GM18511 (cell line): ENCODE results near the gene PIAS1.

Source experiments
- ATAC-seq: cut with Tn5 transposase; IDR thresholded peaks from one replicate; pipeline ENCODE4 v1.9.1; 2021; ENCODE audit warnings: mild to moderate bottlenecking, moderate library complexity; ENCODE audit not compliant: unreplicated experiment

Gene PIAS1

DNA sequence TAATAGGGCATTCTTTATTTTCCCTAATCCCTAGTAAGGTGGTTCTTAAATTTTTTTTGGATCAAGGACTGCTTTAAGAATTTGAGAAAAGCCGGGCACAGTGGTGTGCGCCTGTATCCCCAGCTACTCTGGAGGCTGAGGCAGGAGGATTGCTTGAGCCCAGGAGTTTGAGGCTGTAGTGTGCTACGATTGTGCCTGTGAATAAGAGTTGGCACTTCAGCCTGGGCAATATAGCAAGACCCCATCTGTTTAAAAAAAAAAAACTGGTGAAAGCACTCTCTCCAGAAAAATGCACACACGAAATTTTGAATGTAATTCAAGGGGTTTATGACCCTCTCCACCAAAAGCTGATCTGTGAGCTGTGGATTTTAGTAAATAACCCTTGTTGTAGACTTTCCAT, 119.0 kb downstream of the PIAS1 start:
- no peak for ATAC-seq

DNA sequence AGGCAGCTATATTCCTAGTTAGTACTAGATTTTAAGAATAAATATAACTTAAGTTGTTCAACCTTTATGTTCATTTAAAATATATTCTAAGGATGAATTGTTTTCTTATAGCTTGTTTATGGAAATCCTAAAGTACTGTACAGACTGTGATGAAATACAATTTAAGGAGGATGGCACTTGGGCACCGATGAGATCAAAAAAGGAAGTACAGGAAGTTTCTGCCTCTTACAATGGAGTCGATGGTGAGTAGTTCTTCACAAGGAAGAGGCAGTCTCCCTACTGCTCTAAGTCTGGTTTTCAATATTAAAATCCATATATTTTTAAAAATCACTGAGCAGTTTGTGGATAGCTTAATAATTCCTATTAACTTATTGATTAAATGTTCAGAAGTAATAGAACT, 121.4 kb downstream of the PIAS1 start:
- no peak for ATAC-seq

DNA sequence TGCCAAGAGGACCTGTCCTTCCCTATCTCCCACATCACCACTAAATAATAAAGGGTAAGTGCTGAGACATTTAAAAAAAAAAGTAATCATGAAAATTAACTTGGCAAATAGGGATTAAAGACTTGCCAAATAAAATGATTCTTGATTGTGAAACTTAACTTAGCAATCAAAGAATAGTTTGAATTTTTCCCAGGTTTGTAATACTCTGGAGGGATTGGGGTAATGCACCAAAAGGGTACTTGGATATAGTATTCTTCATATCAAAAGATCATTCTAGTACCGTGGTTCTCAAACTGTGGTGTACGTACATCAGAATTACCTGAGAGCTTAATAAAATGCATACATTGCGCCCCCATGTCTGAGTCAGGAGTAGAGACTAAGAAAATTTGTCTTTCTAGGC, 122.5 kb downstream of the PIAS1 start:
- ATAC-seq = no peak

DNA sequence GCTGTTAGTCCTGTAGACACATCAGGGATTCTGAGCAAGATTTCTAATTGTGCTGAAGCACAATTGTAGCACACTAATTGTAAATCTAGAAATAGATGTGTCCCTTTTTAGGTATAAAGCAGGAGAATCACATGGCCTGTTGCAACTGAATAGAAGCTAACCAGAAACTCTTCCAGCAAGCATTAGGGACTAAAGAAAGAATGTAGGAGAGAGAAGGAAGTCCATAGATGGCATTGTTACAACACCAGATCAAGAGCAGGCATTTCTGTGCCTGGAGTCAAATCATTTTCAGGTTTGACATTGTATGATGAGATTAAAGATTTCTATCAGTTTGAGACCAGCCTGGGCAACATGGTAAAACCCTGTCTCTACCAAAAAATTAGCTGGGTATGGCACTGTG, 123.6 kb downstream of the PIAS1 start:
- ATAC-seq = no peak

DNA sequence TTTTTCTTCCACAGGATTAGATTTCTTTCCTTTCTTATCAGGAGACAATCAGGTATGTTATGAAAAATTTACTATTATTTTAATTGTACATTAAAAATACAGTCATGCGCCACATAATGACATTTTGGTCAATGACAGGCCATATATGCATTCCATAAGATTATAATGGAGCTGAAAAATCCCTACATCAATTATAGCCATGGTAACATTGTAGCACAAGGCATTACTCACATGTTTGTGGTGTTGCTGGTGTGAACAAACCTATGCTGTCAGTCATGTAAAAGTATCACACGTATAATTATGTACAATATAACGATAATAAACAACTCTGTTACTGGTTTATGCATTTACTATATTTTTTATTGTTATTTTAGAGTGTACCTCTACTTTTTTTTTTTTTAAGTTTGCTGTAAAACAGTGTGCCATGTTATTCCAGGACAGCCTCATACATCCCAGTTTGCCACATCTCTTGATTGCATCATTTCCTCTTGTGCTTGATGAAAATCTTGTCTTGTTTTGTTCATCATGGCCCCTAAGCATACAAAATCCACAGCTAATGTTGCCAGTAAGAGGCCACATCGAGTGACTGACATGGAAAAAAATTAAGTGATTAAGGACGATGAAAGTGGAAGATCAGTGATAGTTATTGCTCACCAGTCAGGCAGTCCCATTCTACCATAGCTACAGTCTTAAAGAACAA, 129.7 kb downstream of the PIAS1 start:
- no peak for ATAC-seq

- ATAC-seq = no peak
Observed at GRCh38 chr15:68184616-68185480, 130.7 kb downstream of the PIAS1 start.

- ATAC-seq = no peak
Observed at GRCh38 chr15:68186671-68187397, 132.7 kb downstream of the PIAS1 start.

- ATAC-seq = no peak
Observed at GRCh38 chr15:68187559-68187958, 133.4 kb downstream of the PIAS1 start.

DNA sequence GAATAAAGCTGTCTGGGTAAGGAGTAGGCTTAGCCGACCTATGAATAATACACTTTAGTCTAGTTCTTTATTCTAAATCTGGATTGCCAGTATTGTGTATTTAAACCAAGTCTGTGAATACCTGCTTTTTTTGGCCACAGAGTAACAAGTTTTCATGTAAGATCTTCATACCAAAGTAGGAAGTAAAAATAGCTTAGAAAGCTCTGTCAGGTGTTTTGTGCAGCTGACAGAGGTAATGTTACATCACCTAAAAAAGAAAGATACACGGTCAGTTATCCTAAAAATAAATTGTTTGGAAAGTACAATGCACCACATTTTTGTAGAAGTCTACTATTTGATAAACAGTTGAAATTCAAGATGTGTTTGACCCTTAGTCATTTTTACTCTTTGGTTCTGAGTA, 134.5 kb downstream of the PIAS1 start:
- ATAC-seq = no peak

- no peak for ATAC-seq
Observed at GRCh38 chr15:68190048-68190447, 135.9 kb downstream of the PIAS1 start.

GRCh38 chr15:68191555-68191954, 137.4 kb downstream of the PIAS1 start:
- no peak for ATAC-seq

DNA sequence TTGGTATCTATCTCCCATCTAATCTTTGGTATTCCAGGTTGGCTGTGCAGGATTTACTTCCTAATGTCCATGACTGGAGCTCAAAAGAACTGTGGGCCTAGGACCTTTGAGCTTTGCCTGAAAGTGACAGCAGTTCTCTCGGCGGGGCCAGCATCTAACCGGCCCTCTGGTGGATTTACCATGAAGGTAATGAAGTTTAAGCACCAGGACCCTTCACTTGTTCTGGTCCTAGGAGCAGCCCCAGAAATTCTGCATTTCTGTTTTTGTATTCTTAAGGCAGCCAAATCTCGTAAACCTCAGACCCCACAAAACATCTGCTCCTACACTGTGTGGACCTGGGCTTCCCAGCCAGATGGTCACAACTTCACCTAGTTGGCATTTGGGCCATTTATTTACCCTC, 138.0 kb downstream of the PIAS1 start:
- no peak for ATAC-seq

GRCh38 chr15:68192804-68193486, 138.8 kb downstream of the PIAS1 start:
- no peak for ATAC-seq

DNA sequence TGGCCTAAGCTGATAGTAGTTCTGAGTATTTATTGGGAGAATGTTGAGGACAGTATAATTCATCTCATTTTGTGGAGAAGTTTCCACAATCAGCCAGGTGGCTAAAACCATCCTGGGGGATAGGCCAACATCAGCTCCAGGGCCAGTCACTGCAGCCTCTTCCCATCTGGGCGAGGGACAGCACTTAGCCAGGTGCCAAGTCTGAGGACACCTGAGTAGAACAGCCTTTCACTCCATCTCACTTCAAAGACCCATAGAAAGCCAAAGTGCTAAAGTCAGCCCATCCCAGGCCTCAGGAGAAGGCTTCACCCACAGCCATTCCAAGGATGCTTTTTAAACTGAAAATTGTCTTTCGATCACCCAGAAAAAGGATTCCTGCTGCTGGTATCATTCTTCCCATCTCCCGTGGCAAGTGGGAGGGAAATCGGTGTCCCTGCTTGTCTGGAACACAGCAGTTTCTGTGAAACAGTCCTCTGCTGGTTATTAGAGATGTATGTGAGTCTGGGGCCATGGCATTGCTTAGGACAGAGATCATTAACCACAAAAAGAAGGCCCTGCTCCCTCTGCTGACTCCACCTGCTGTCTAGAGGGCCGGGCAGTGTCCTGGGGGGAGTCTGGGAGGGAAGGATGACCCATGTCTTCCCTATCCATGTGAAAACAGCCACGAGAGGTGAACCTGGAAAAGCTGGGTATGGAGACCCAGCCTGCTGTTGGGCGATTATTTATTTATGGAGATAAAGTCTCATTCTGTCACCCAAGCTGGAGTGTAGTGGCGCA, 141.4 kb downstream of the PIAS1 start:
- ATAC-seq = no peak

DNA sequence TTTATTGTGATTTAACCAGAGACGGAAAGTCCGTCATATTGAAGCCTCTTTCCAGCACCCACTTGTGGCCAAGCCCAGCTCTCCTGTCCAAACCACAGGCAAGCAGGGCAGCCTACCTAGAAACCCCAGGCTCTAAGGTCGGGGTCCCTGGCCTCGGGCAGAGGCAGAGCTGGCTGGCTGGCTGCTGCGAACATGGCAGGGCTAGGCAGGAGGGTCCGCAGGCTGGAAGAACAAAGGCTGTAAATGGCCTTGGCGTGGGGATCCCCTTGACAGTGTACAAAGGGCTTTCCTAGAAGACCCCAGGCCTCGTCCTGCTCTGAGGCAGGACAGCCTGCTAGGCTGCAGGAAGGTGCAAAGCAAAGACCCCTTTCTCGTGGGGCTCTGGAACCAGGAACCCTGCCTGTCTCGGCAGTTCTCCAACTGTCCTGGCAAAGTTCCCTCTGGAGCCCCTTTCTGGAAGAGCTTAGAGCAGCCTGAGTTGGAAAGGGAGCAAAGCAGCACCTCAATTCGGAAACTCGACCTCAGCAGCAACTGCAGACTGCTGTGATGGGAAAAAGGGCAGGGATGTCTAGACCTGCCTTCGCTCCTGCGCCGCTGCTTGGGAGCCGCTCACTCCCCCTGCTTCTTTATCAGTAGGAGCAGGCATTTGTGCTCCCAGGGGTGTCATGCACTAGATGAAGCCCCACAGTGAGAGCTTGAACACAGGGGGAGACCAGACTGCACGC, 142.5 kb downstream of the PIAS1 start:
- ATAC-seq = no peak

GRCh38 chr15:68197170-68197492, 143.0 kb downstream of the PIAS1 start:
- ATAC-seq = no peak

DNA sequence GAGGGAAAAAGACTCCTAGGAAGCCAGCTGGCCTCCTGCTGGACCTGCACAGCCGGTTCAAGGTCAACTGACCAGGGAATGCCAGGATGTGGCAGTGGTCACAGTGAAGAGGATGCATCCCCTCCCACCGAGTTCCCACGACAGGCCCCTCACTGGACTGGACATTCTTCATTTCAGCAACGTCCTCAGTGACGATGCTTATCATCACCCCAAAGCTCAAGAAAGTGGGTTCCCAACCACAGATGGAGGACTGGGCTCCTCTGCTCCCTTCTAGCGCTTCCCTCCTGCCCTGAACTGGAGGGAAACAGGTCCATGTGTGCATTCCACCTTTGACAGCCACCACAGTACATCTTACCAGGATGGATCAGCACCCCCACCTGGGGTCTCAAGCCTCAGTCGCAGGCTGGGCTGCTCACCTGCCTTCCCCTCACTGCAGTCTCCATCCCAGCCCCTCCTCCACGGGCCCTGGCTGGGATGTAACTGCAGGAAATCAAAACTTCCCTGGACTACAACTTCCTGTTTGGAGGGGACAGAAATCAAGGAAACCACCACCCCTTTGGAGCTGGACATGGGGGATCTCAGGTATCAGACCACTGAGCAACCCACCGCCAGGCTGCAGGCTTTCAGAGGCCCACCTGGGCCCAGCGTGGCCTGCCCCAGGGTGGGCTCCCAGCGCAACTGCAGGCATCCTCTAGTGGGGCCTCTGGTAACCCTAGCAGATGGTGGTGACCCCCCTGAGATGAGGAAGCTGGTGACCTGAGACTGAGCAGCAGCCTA, 143.7 kb downstream of the PIAS1 start:
- ATAC-seq = no peak

- ATAC-seq = no peak
Observed at GRCh38 chr15:68199340-68199739, 145.2 kb downstream of the PIAS1 start.
